Measurements from ENCODE around the gene MICAL3.
"Not testable (repeated sequence)": the region's sequence is repeated elsewhere in the genome, so short reads cannot be mapped to it uniquely, and the experiment has no call there.

The MICAL3 gene

DNA sequence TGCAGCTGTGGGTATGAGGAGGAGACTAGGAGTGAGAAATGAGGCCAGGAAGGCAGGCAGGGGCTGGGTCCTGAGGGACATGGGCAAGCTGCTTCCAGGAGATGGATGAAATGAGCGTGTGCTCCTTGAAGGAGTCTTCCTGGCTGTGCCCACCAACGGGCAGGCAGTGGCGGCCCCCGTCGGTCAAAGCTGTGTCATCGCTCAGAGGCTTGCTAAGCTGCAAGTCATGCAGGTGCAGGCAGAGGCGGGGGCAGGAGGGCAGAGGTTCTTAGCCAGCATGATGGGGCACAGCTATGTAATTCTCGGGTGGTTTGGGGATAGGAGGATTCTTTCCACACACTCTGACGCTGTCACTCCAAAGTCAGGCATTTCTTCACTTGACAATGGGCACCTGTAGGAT, 40.9 kb upstream of the MICAL3 start:
- TF ChIP-seq, protein P1, sequence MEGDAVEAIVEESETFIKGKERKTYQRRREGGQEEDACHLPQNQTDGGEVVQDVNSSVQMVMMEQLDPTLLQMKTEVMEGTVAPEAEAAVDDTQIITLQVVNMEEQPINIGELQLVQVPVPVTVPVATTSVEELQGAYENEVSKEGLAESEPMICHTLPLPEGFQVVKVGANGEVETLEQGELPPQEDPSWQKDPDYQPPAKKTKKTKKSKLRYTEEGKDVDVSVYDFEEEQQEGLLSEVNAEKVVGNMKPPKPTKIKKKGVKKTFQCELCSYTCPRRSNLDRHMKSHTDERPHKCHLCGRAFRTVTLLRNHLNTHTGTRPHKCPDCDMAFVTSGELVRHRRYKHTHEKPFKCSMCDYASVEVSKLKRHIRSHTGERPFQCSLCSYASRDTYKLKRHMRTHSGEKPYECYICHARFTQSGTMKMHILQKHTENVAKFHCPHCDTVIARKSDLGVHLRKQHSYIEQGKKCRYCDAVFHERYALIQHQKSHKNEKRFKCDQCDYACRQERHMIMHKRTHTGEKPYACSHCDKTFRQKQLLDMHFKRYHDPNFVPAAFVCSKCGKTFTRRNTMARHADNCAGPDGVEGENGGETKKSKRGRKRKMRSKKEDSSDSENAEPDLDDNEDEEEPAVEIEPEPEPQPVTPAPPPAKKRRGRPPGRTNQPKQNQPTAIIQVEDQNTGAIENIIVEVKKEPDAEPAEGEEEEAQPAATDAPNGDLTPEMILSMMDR (IDR thresholded peaks at IDR 0.05; ENCODE audit: control insufficient read depth, extremely low read depth, insufficient read depth): no peak
- no peak for DNase-seq (ENCODE audit: low read depth)
- H3K4me3 ChIP-seq (ENCODE audit: low read depth, low read length): no peak overlapping the region

DNA sequence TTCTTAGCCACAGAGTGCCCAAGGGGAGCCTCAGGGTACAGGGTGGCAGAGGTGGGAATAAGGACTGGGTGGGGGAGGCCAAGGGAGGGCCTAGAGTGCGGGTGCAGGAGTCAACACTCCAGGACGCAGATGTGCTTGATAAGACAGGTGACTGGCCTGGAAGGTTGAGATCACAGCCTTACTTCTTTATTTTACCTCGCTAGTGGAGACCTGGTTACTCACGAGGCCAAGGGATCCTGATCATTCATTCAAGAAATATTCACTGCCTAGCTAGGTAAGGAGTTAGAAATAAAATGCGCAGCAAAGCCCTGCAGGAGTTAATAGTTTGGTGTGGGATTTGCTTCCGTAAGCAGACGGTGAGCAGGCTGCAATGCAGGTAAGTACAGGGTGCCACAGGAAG, 40.3 kb upstream of the MICAL3 start:
- TF ChIP-seq, protein P1 (IDR thresholded peaks at IDR 0.05; ENCODE audit: control insufficient read depth, extremely low read depth, insufficient read depth): no peak
- no peak for DNase-seq (ENCODE audit: low read depth)
- H3K4me3 ChIP-seq (ENCODE audit: low read depth, low read length): no peak overlapping the region

DNA sequence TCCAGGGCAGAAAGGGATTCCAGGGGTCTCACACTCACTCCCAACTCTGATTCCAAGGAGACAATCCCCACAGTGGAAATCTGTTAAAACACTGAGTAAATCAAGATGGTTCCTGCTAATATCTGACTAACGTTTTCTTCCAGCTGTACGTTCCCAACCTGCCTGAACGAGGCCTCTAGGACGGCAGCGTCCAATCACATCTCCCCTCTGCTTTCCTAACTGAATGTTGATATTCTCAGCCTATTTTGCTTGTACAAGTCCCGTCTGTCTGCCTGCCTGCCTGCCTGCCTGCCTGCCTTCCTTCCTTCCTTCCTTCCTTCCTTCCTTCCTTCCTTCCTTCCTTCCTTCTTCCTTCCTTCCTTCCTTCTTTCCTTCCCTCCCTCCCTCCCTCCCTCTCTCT, 39.4 kb upstream of the MICAL3 start:
- H3K4me3 ChIP-seq (ENCODE audit: low read depth, low read length); DNase-seq (ENCODE audit: low read depth): not testable (repeated sequence)

DNA sequence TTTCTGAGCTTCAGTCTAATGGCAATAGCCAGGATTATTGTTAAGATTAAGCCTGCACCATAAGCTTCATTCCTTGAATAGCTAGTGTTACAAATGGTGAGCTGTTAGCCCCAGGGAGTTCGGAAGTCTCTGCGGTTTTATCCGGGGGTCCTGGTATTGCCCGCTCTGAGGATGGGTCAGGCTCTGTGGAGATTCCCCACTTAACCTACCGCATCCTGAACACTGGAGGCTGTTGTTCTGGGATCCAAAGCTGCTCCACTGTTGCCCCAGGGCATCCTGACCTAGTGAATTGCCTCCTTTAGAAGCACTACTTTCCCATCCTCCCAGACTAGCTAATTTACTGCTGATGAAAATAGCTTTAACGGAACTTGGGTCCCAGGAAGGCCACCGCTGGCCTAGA, 38.9 kb upstream of the MICAL3 start:
- no peak for DNase-seq (ENCODE audit: low read depth)
- TF ChIP-seq, protein P1 (IDR thresholded peaks at IDR 0.05; ENCODE audit: control insufficient read depth, extremely low read depth, insufficient read depth): no peak
- no peak overlapping the region for H3K4me3 ChIP-seq (ENCODE audit: low read depth, low read length)

DNA sequence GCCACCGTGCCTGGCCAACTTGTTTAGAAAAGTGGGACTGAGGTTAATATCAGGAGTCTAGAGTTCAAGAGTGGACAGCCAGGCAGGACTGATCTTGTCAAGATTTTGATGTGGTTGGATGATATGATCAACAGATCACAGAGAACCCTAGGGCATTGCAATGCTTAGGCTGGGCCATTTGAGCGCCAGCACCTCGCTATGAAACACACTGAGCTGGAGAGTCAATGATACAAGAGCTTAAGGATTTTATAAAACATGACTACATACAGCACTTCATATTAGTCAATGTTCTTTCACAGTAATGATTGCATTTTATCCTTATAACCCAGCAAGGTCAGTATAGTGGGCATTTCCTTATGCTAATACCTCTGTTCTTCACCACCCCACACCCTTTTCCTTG, 38.1 kb upstream of the MICAL3 start:
- TF ChIP-seq, protein P1 (IDR thresholded peaks at IDR 0.05; ENCODE audit: control insufficient read depth, extremely low read depth, insufficient read depth): no peak
- DNase-seq (ENCODE audit: low read depth): no peak
- H3K4me3 ChIP-seq (ENCODE audit: low read depth, low read length): no peak overlapping the region

DNA sequence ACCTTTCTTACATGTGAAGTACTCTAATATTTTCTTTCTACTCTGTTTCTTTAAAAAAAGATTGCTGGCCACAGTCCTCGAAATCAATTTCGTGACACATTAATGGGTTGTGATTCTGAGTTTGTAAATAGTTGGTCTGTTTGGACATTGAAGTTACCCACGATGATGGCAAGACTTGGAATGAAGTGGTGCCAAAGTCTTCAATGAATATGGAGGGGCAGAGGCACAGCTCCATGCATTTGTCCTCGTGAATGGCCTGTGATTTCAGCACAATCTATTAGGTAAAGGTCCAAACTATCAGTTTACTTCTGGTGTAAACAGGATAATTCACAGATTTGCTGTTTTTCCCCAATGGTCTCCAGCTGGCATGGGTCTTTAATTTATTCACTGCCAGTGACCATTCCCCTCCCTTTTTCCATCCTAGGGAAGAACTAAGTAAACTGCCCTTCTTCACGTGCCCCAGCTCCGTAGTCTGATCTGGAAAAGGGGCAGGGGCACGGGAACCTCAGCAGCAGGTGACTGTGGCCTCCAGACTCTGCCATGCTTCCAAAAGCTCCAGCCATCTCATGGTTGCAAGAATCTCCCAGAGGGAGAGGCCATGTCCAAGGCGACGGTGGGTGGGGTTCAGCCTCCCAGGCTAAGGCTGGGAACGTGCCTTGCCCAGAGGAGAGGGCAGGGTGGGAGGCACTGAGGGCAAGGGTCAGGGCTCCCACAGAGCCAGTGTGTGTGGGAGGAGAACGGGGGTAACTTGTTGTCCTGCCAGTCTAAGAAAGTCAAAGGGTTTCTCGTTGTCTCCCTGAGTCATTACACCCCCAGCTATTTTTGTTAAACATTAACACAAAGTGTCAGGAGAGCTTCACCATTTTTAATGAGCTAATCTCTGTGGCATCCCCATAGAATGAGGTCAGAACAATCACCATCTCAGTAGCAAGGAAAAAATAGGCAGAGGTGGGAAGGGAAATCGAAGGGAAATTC, 36.6 kb upstream of the MICAL3 start:
- TF ChIP-seq, protein P1 (IDR thresholded peaks at IDR 0.05; ENCODE audit: control insufficient read depth, extremely low read depth, insufficient read depth): no peak
- no peak overlapping the region for H3K4me3 ChIP-seq (ENCODE audit: low read depth, low read length)
- no peak for DNase-seq (ENCODE audit: low read depth)

DNA sequence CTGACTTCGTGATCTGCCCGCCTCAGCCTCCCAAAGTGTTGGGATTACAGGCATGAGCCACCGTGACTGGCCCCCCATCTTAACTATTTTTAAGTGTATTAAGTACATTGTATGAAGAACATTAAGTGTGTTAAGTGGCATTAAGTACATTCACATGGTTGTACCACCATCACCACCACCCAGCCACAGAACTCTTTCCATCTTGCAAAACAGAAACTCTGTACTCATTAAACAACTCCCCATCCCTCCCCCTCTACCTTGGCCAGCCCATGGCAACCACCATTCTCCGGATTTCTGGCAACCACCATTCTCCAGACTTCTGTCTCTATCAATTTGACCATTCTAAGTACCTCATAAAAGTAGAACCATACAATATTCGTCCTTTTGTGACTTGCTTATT, 35.6 kb upstream of the MICAL3 start:
- no peak overlapping the region for H3K4me3 ChIP-seq (ENCODE audit: low read depth, low read length)
- TF ChIP-seq, protein P1 (IDR thresholded peaks at IDR 0.05; ENCODE audit: control insufficient read depth, extremely low read depth, insufficient read depth): no peak
- DNase-seq (ENCODE audit: low read depth): no peak
